IPS-18c (cell line): ENCODE results near the gene ADGRL3.
"Not testable (repeated sequence)": the region's sequence is repeated elsewhere in the genome, so short reads cannot be mapped to it uniquely, and the experiment has no call there.

Experiments used
- H3K4me3 ChIP-seq: 2 replicates; pipeline ENCODE4 v1.7.0; 2013; ENCODE audit warnings: low read depth, mild to moderate bottlenecking, low read length, moderate library complexity; ENCODE audit not compliant: insufficient read depth
- H3K9me3 ChIP-seq: one replicate; pipeline ENCODE4 v1.6.1; 2013; ENCODE audit warnings: mild to moderate bottlenecking, low read length, moderate library complexity; ENCODE audit not compliant: control insufficient read depth, insufficient read depth

The ADGRL3 gene

DNA sequence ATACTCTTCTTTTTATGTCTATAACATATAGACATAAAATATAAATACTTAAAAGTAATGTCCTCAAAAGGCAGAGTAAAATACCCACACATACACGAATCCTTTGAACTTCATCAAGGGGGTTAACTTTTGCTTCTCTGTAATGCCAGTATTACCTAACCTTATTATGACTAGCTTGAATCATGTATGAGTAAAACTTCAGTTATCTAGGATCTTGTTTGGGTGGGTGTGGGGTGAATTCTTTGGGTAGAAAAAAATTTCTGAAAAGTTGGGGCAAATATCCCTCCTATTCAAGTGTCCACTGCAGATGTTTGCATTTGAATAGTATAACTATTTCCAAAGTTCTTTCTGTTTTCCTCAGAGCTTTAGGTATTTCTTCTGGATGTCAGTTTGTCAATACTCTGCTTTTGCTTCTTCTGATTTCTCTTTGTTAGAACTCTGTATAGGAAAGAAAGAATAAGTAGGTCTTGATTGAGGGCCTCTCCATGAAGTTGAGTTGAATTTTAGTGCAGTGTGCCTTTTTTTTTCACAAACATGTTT is 173.8 kb downstream of the ADGRL3 start:
- H3K4me3 ChIP-seq, result no peak overlapping the region
- no peaks in the 10 kb centered on the region for H3K9me3 ChIP-seq

DNA sequence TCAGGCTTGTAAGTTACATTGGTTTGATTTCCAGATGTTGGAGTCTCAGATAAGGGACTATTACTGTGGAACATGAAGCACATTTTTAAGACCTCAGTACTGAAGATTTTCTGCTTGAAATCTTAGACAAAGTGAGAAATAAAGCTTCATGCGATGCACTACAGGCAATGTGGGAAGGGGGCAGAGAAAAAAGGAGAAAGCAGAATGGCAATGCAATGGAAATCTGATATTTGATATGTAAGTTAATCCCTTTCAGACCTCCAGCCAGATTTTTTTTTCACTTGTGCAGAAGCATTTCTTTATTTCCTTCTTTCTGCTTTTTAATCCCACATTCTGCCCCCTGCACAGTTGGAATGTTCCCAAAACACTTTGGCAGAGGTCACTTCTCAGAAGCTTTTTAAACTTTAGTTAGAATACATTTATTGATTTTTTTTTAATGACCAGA is 174.3 kb downstream of the ADGRL3 start:
- Histone ChIP-seq H3K9me3 (no peaks in the 10 kb centered on the region), H3K4me3 (no peak overlapping the region)

- H3K9me3 ChIP-seq, result no peaks in the 10 kb centered on the region
- no peak overlapping the region for H3K4me3 ChIP-seq
These were observed 175.2 kb downstream of the ADGRL3 start for GRCh38 chr4:61375301-61375700.

DNA sequence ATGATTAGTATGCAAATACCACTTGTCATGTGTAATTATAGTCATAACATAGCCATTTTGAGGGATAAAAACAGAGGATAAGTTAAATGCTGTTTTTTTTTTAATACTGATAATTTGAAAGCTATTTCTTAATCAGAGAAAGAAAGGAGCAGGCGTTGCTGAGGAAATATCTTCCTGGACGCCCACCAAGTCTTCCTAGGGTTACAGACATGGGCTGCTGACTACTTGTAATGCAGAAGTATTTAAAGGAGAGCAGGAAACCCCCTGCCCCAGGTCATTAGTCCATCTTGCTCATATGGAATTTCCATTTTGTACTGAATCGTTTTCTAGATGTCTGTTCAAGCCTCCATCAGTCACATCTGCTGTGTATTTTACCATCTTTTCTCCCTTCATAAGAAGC is 176.2 kb downstream of the ADGRL3 start:
- H3K9me3 ChIP-seq, result no peaks in the 10 kb centered on the region
- H3K4me3 ChIP-seq, result no peak overlapping the region; the same call in 1 of the 2 replicates

DNA sequence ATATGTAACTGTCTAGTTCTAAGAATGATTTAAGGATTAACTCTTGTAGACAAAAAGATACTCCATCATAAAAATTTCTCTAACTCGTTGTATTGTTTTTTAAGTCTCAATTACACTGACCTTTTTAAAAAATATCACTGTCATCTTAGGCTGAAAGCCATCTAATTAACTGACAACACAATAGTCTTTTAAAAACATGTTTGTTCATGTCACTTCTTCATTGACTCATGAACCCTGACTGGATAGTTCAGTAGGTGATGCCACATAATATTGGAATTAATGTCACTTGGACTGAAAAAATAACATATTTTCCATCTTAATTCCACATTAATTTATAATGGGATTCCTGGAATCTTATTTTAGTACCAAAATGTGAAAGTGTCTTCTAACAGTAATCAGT is 179.3 kb downstream of the ADGRL3 start:
- H3K4me3 ChIP-seq, result no peak overlapping the region
- H3K9me3 ChIP-seq, result no peaks in the 10 kb centered on the region

- no peak overlapping the region for H3K4me3 ChIP-seq
- no peaks in the 10 kb centered on the region for H3K9me3 ChIP-seq
These were observed 180.7 kb downstream of the ADGRL3 start for GRCh38 chr4:61380865-61381264.

DNA sequence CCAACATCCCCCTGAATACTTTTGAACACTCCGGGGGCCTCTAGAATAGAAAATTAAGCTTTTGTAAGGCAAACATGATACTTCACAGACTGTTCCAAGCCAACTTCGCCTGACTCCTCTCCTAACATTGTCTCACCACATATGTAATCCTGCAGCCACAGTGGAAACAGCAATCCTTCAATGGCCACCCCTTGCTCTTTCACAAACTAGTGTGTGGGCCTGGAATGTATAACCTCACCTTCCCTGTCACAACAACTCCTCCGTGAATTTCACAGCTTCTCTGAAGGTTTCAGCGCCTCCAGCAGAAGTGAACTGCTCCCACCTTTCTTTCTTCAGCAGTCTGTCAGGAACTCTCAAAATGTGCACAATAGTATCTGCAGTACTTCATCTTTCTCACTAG is 185.1 kb downstream of the ADGRL3 start:
- H3K9me3 ChIP-seq, result no peaks in the 10 kb centered on the region

GRCh38 chr4:61387372-61387771 is 187.2 kb downstream of the ADGRL3 start:
- H3K4me3 ChIP-seq, H3K9me3 ChIP-seq: not testable (repeated sequence)

More for the DNA sequence above, 185.1 kb downstream of the ADGRL3 start:
- H3K4me3 ChIP-seq, result no peak overlapping the region

DNA sequence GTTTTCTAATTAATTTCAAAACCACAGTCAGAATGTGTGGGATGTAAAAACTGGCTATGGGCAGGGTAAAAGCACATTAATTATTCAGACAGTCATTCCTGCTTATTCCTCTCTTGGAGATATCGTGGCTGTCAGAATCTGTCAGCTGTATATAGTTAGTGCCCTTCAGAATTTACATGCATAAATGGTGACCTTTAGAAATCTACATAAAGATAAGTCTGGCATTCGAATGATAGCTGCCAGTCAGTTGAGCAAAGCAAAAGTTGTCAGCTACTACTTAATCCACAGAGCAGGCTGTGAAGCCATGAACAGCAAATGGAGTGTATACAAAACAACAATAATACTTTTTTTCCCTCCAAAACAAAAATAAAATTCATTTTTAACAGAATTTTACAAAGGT is 189.5 kb downstream of the ADGRL3 start:
- no peaks in the 10 kb centered on the region for H3K9me3 ChIP-seq
- H3K4me3 ChIP-seq, result no peak overlapping the region

DNA sequence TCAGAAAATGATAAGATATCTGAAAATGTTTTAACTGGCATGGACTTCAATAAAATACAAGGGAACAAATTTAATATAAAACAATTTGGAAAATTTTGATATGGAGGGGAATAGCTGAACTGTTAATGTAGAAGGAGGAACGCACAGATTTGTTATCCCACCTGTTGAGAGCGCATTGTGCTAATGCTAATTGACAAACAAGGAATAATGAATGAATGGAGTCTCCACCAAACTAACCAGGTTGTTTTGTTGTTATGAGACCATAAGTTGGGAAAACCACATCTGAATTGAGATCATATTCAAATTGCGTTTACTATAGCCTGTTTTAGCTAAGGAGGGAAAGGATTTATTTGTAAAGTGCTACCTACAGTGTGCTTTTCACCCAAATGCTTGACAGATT is 195.6 kb downstream of the ADGRL3 start:
- Histone ChIP-seq H3K4me3 (no peak overlapping the region), H3K9me3 (no peaks in the 10 kb centered on the region)

- H3K4me3 ChIP-seq, result no peak overlapping the region
- H3K9me3 ChIP-seq, result no peaks in the 10 kb centered on the region
These were observed 197.0 kb downstream of the ADGRL3 start for GRCh38 chr4:61397174-61397573.

- Histone ChIP-seq H3K9me3 (no peaks in the 10 kb centered on the region), H3K4me3 (no peak overlapping the region)
These were observed 200.4 kb downstream of the ADGRL3 start for GRCh38 chr4:61400439-61401038.

DNA sequence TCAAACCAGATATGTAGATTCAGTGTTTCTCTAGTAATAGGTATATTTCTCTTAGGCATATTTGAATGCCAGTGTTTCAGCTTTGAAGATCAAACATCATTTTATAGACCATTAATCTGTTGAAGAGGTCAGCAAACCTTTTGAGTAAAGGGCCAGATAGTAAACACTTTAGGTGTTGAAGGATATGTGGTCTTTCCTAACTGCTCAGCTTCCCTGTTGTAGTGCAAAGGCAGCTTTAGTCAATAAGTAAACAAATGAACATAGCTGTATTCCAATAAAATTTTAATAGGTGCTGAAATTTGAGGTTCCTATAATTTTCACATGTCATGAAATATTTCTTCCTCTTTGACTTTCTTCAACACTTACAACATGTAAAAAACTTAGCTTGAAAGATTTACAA is 201.6 kb downstream of the ADGRL3 start:
- Histone ChIP-seq H3K9me3 (no peaks in the 10 kb centered on the region), H3K4me3 (no peak overlapping the region)

DNA sequence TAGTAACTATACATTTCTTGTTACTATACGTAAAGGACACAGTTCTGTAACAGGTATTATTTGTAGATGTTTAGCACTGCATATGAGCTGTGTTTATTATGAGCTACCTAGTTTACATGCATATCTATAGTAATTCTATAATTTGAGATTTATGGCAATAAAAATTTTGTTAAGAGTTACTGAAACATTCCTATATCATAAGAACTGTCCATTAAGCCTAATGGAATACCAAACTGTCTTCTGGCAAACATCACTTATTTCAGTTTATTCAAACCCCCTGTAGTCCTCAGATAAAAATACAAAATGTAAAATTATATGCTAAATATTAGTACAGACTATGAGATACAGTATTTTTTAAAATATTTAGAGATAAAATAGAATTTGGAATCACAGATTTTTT is 205.2 kb downstream of the ADGRL3 start:
- H3K9me3 ChIP-seq, result no peaks in the 10 kb centered on the region
- H3K4me3 ChIP-seq, result no peak overlapping the region

DNA sequence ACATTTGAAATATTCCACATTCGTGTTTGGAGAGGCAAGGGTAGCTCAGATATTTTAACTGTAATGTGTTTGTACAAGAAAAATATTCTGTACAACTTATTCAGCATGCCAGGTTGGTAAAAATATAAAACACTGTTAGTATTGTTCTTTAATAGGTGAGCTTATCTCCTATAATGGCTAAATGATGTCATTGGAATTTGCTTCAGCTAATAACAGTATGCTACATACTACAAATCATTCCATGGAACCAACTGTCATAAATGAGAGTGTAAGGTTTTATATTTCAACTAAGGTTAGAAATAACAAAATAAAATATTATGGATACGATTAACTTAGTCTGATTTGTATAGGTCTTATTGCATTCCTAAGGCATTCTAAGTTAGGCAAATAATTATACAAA is 206.6 kb downstream of the ADGRL3 start:
- Histone ChIP-seq H3K9me3 (no peaks in the 10 kb centered on the region), H3K4me3 (no peak overlapping the region)

DNA sequence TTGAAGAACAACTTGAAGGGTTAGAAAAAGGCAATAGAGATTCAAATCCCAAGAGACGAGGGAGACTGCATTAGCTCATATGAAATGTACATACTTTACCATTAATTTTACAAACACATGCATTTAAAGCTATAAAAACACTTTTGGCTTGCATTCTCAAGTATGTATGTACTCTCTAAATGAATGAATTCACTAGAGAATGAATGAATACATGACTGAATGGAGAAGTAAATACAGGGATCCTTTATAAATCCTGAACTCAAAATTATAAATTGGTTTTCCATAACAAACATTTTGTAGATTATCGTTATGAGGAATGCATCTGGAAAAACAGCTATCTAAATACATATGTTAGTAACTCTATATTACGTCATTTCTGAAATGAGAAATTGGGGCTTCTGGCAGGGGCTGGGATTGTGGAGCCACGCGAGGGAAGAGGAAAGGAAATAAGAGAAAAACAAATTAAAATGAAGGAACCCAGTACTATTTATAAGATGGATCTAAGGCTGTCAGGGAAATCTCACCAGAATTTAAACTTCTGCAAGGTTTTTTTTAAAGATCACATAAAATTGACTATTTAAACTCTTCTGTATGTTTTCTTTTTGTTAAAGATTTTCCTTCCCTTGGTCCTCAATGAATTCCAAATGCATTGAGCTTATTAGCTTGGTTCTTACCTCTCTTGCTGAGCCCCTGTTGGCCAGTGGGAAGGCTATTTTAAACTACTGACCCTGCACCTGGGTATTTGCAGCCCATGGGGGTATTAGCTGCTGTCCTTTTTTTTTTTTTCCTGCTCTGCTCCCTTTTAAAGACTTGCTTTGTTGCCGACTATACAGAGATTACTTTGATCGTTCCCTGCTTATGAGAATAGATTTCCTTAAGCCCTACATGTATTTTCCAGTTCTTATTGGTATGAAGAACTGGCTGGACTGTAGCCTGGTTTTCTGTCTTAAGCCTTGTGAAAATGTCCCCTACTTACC is 207.8 kb downstream of the ADGRL3 start:
- Histone ChIP-seq H3K9me3 (no peaks in the 10 kb centered on the region), H3K4me3 (no peak overlapping the region)

DNA sequence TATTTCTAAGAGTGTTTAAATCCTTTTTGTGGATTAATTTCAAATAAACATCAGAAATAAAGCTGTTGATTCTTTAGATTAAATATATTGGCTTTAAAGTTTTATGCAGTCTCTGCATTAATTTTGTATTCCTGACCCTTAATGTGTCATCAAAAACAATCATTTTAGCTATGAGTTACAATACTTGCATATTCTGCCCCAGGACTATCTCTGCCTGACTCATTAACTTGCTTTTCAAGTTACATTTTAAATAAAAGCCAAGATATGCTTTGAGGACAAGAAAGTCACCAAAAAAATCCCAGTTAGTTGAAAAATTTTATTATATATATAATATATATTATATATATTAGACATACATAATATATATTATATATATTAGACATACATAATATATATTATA is 208.7 kb downstream of the ADGRL3 start:
- H3K4me3 ChIP-seq, result no peak overlapping the region

DNA sequence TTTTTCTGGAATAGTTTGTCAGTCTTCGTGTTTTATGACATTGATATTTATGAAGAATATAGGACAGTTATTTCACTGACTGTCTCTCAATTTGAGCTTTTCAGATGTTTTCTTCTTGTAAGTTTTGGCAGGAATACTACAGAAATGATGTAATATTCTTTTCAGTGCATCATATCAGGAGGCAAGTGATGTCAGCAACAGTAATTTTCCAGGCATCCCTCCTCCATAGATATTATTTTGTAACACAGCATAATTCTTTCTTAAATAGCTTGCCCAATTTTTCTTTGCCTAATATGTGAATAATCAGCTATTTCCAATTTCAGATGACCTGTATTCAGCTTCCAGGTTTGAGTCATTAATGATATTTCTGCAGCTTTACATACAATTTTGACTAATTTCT is 211.1 kb downstream of the ADGRL3 start:
- Histone ChIP-seq H3K9me3 (no peaks in the 10 kb centered on the region), H3K4me3 (no peak overlapping the region)

More for the DNA sequence above, 208.7 kb downstream of the ADGRL3 start:
- H3K9me3 ChIP-seq, result no peaks in the 10 kb centered on the region
